Measurements from ENCODE around the gene NOMO2.
"Not testable (repeated sequence)": the region's sequence is repeated elsewhere in the genome, so short reads cannot be mapped to it uniquely, and the experiment has no call there.

- not testable (repeated sequence) for TF ChIP-seq EZH2 (IDR thresholded peaks at IDR 0.05; ENCODE audit: insufficient read depth, poor library complexity, severe bottlenecking); EZH2phosphoT487 (IDR thresholded peaks at IDR 0.05; ENCODE audit: insufficient read depth, low read depth)
These were observed 20.0 kb downstream of the NOMO2 start for GRCh38 chr16:18541912-18542311.

All from GM23248 (cell line).